Activated CD4-positive, alpha-beta memory T cell treated with anti-CD3 and anti-CD28 coated beads, Interleukin-2, amount 10 ng/mL, durations not matched to agents 7 days and 5 days (primary cell): ENCODE measurements around the gene GLT1D1. TPM values are rescaled to one million over a fixed set of nuclear protein-coding genes. Genes with fewer than 3 reads are reported as not detected.

ENCODE experiments used
- CTCF ChIA-PET: fragments of 350-600 bp; sonication (Branson Sonifier 250); formaldehyde crosslinking; loops from one replicate; lab custom pipeline; 2021; ENCODE audit warnings: antibody characterized with exemption, inconsistent platforms; lab: Charles Lee
- POLR2A ChIA-PET: fragments of 350-600 bp; sonication (Branson Sonifier 250); formaldehyde crosslinking; loops from one replicate; lab custom pipeline; 2021; ENCODE audit warnings: antibody characterized with exemption; lab: Charles Lee
- DNase-seq: peaks from one replicate; pipeline ENCODE4 v3.0.0-alpha.2; 2020
- H3K27ac Mint-ChIP-seq: one replicate; pipeline ENCODE4 v1.8.0; 2021; ENCODE audit warnings: mild to moderate bottlenecking, mixed read lengths
- H3K27me3 Mint-ChIP-seq: one replicate; pipeline ENCODE4 v1.8.0; 2021; ENCODE audit warnings: mixed read lengths
- H3K36me3 Mint-ChIP-seq: one replicate; pipeline ENCODE4 v1.8.0; 2021; ENCODE audit warnings: low read depth, mixed read lengths
- H3K4me1 Mint-ChIP-seq: one replicate; pipeline ENCODE4 v1.8.0; 2021; ENCODE audit warnings: mixed read lengths
- H3K4me3 Mint-ChIP-seq: one replicate; pipeline ENCODE4 v1.8.0; 2021; ENCODE audit warnings: mild to moderate bottlenecking, mixed read lengths
- H3K9me3 Mint-ChIP-seq: one replicate; pipeline ENCODE4 v1.8.0; 2021; ENCODE audit warnings: mixed read lengths
- total RNA-seq, 2 experiments: library from RNA; stranded (reverse); gene quantifications; one replicate each; pipeline ENCODE4 v1.2.3, GENCODE V29; 2021

The GLT1D1 gene
- total RNA-seq, 2 experiments from 2014 or later: not detected

GRCh38 chr12:128815779-128816642 lies 37.3 kb upstream of the GLT1D1 start:
- Mint-ChIP-seq H3K36me3 (peaks cover 53% of the 10 kb centered on the region), H3K4me1 (peaks cover 50% of the 10 kb centered on the region)
- POLR2A ChIA-PET: no interaction called here

DNA sequence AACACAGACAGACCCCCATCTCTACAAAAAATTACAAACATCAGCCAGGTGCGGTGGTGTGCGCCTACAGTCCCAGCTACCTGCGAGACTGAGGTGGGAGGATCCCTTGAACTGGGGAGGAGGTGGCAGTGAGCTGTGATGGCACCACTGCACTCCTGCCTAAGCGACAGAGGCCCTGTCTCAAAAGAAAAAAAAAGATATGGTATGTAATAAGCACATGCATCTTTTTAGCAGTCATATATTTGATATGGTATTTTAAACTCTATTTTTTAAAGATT lies 36.7 kb upstream of the GLT1D1 start:
- CTCF ChIA-PET: no interaction called here
- no peak for DNase-seq
- H3K36me3 Mint-ChIP-seq: peaks cover 59% of the 10 kb centered on the region
- H3K4me3 Mint-ChIP-seq: no peak overlapping the region
- POLR2A ChIA-PET: no interaction called here
- no peaks in the 10 kb centered on the region for H3K27me3 Mint-ChIP-seq
- H3K4me1 Mint-ChIP-seq: peaks cover 51% of the 10 kb centered on the region
- H3K9me3 Mint-ChIP-seq: no peaks in the 10 kb centered on the region
- H3K27ac Mint-ChIP-seq: no peak overlapping the region

More at GRCh38 chr12:128815779-128816642, 37.3 kb upstream of the GLT1D1 start:
- H3K27me3 Mint-ChIP-seq: no peaks in the 10 kb centered on the region
- no peaks in the 10 kb centered on the region for H3K9me3 Mint-ChIP-seq
- CTCF ChIA-PET: no interaction called here
- H3K27ac Mint-ChIP-seq: no peak overlapping the region
- no peak for DNase-seq
- no peak overlapping the region for H3K4me3 Mint-ChIP-seq

DNA sequence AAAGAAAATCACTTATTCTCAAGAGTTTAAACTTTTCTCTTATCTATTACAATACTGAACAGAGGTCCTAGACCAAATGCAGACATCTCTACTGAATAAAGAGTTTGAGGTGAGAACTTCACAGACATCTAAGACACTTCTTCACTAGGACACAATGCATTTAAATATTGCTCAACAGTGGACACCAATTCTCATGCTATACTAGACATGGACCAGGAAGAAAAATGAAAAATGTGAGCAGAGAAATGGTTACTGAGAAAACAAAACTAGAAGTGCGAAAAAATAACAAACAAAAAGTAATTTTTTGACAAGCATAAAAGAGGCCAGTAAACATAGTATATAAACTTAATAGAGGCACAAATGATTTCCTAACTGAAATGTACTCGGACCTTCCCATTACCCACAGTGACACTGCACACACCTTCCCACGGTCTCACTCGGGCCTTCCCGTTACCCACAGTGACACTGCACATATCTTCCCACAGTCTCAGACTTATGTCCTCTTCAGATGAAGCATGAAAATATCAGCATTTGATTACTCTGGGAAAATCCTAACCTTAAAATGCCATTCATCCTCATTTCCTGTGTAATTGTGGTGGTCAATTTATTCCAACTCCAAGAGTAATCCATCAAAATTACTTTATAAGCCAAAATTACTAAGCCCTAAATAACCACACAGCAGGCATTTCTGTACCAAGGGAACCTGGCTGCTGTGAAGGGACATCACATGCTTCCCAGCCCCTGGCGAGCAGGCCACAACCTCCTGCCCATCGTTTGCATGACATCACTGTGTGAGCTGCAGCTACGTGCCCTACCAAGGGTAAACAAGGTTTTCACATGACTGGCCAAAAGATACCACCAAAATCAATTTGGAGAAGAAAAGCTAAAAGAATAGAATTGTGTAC lies 35.9 kb upstream of the GLT1D1 start:
- no peak overlapping the region for H3K4me3 Mint-ChIP-seq
- ChIA-PET CTCF (no interaction called here), POLR2A (no interaction called here)
- no peaks in the 10 kb centered on the region for H3K27me3 Mint-ChIP-seq
- H3K27ac Mint-ChIP-seq: no peak overlapping the region
- no peaks in the 10 kb centered on the region for H3K9me3 Mint-ChIP-seq
- H3K4me1 Mint-ChIP-seq: peaks cover 53% of the 10 kb centered on the region
- DNase-seq: no peak
- H3K36me3 Mint-ChIP-seq: peaks cover 59% of the 10 kb centered on the region

DNA sequence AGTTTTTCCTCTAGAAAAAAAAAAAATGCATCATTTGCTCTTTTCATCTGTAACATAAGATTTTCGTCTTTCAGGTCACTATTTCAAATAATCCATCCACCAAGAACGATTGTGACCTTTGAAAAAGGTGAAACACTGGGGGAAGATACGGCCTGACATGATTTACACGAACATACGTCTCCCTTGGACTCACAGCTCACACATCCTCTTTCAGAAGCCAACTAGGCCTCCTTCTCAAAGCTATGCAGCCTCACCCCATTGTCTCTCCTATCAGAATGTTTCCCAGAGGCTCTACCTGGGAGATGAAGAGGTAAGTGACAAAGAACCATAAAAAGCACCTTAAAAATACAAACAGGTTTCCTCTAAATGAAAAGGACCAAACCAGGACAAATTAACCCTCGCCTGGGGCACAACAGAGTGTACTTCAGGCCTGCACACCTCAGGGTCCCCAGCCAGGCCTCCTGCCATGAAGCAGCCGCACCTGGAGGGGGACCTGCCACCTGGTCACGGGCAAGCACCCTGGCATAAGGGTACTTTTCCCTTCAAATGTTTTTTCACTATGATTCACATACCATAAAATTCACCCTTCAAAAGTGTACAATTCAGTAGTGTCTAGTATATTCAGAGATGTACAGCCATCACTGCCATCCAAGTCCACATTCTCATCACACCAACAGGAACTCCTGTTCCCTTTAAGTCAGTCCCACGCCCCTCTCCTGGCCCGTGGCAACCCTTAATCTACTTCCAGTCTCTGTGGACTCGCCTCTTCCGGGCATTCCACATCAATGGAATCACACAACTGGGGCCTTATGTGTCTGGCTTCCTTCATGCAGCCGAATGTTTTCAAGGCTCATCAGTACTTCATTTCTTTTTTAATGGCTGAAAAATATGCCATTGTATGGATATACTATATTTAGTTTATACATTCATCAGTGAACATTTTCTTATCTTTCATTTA lies 34.9 kb upstream of the GLT1D1 start:
- Mint-ChIP-seq H3K4me3 (no peak overlapping the region), H3K9me3 (no peaks in the 10 kb centered on the region), H3K27me3 (no peaks in the 10 kb centered on the region), H3K36me3 (peaks cover 51% of the 10 kb centered on the region), H3K4me1 (peaks cover 51% of the 10 kb centered on the region), H3K27ac (no peak overlapping the region)
- no peak for DNase-seq
- CTCF ChIA-PET: no interaction called here
- POLR2A ChIA-PET: no interaction called here

DNA sequence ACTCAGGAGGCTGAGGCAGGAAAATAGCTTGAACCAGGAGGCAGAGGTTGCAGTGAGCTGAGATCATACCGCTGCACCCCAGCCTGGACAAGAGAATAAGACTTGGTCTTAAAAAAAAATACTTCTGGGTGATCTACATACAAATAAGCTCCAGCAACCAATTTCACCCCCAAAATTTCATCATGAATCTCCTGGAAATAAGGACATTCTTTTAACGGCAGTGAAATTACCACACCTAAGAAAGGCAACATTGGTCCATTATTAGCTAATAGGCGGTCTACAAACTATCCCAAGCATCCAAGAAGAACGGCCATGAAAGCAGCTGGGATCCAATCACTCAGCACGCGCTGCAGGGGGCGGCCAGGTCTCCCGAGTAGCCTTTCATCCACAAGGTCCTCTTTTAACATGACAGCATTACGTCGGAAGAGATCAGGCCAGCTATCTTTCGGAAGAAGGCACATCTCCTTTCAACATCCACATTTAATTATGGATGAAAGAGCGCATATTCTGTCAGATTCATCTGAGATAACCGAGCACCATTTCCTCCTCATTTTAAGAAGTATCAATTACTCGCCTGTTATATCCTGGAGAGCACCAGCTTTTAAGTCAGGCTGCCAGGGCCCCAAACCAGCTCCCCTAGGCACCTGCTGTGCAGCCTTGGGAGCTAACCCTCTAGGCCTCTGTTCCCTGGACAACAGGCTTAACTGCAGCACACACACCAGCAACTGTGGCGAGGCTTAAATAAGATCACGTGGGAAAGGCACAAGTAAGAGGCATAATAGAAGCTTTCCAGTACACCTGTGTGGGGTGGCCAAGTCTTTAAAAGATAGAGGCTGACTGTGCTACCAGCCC lies 33.8 kb upstream of the GLT1D1 start:
- peaks cover 49% of the 10 kb centered on the region for H3K4me1 Mint-ChIP-seq

DNA sequence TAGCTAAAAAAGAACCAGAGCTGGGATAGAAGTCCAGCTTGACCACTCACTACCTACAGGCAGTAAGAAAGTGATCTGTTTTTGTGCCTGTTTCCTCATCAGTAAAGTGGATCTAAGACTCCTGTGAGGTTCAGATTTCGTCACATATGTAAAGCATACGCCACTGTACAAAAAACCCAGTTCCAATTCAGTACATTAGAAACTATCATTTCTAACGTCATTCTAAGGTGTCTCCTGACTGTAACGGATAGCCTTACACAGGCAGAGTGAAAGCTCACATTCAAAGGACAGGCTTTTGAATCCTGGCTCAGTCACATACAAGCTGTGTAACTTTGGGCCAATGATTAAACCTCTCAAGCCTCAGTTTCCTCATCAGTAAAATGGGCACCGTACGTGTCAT lies 33.0 kb upstream of the GLT1D1 start:
- Mint-ChIP-seq H3K36me3 (peaks cover 33% of the 10 kb centered on the region), H3K27ac (no peak overlapping the region), H3K4me1 (peaks cover 54% of the 10 kb centered on the region), H3K27me3 (no peaks in the 10 kb centered on the region), H3K9me3 (no peaks in the 10 kb centered on the region), H3K4me3 (no peak overlapping the region)
- no peak for DNase-seq
- ChIA-PET POLR2A (interaction anchor here (1.7 kb wide), 1 partner anchor 9 kb away, joined by 7 read pairs; no protein-coding TSS in a partner anchor), CTCF (no interaction called here)

More for the DNA sequence above, 33.8 kb upstream of the GLT1D1 start:
- no peak overlapping the region for H3K27ac Mint-ChIP-seq
- ChIA-PET CTCF (no interaction called here), POLR2A (interaction anchor here (1.7 kb wide), 1 partner anchor 9 kb away, joined by 7 read pairs; no protein-coding TSS in a partner anchor)
- no peaks in the 10 kb centered on the region for H3K9me3 Mint-ChIP-seq
- no peak overlapping the region for H3K4me3 Mint-ChIP-seq
- H3K36me3 Mint-ChIP-seq: peaks cover 40% of the 10 kb centered on the region
- DNase-seq: no peak
- no peaks in the 10 kb centered on the region for H3K27me3 Mint-ChIP-seq

GRCh38 chr12:128820723-128821432 lies 32.4 kb upstream of the GLT1D1 start:
- peaks cover 52% of the 10 kb centered on the region for H3K4me1 Mint-ChIP-seq
- POLR2A ChIA-PET: interaction anchor here (1.7 to 2.1 kb wide), 2 partner anchors 10 kb away, joined by 7 to 12 read pairs; no protein-coding TSS in a partner anchor
- CTCF ChIA-PET: no interaction called here
- H3K36me3 Mint-ChIP-seq: peaks cover 27% of the 10 kb centered on the region
- DNase-seq: no peak
- peak overlapping the region; percentile 21 for H3K27ac Mint-ChIP-seq
- no peaks in the 10 kb centered on the region for H3K27me3 Mint-ChIP-seq
- H3K9me3 Mint-ChIP-seq: no peaks in the 10 kb centered on the region
- peak overlapping the region; percentile 10 for H3K4me3 Mint-ChIP-seq

DNA sequence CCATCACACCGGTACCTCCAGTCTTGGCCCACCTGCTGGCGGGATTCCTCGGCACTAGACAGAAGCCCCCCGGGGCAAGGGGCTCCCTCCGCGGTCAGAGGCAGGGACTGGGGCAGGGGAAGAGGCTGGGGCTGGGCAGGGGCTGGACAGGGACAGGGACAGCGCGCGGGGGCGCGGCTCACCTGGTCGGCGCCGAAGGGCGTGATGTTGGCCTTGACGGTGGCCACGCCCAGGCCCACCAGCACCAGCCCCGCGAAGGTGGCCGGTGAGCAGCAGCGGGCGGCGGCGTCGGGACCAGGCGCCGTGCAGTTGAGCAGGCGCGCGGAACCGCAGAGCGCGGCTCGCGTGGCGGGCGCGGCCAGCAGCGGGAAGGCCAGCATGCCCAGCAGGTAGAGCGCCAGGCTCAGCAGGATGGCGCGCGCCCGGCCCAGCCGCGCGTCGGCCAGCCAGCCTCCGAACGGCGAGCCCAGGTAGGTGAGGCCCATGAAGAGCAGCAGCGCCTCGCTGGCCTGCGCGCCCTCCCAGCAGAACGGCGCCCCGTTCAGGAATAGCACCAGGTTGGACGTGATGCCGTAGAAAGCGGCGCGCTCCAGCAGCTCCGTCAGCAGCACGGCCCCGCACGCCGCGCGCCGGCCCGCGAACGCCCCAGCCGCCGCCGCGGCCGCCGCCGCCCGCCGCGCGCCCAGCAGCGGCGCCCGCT lies 29.9 kb upstream of the GLT1D1 start:
- DNase-seq: peak; percentile 38
- H3K9me3 Mint-ChIP-seq: peaks cover 4% of the 10 kb centered on the region
- H3K4me3 Mint-ChIP-seq: peak overlapping the region; percentile 81
- H3K4me1 Mint-ChIP-seq: peaks cover 36% of the 10 kb centered on the region
- POLR2A ChIA-PET: interaction anchor here (1.0 to 1.8 kb wide), 4 partner anchors 11 to 40 kb away, joined by 5 to 23 read pairs (median 6); no protein-coding TSS in a partner anchor
- H3K36me3 Mint-ChIP-seq: peaks cover 20% of the 10 kb centered on the region
- CTCF ChIA-PET: interaction anchor here (1.0 kb wide), 1 partner anchor 13 kb away, joined by 3 read pairs; no protein-coding TSS in a partner anchor
- peak overlapping the region; percentile 67 for H3K27ac Mint-ChIP-seq
- no peaks in the 10 kb centered on the region for H3K27me3 Mint-ChIP-seq

DNA sequence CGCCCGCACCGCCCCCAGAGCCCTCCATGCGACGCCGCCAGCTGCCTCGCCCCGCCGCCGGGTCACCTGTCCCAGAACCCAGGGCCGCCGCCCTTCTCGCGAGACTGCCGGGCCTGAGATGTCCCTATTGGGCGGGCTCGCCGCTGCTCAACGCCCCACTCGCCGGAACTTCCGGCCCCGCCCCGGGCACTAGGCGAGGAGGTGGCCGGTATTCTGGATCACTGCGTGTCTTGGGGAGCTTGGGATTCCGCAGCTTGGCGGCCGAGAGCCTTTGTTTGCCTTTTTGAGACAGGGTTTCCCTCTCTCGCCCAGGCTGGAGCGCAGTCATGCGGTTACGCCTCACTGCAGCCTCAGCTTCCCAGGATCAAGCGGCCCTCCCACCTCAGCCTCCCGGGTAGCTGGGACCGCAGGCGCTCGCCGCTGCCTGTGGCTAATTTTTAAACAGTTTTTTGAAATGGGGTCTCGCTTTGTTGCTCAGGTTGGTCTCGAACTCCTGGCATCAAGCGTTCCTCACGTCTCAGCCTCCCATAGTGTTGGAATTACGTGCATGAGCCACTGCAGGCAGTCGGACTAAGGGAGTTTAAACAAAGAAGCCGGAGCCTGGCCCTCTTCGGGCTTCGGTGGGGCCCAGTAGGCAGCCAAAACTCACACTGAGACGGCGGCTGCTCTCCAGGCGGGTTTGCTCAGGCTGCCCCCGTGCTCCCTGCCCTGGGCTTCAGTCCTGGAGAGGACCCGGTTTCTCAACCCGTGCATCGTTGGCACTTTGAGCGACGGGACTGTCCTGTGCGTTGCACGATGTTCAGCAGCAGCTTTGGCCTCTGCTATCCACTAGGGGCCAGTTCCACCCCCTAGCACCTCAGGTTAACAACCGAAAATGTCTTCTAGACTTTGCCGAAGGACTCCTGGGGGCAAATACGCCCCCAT lies 29.1 kb upstream of the GLT1D1 start, which contains the start of gene SLC15A4:
SLC15A4 (minus strand) TSS at position 43 of the 924 bp plus-strand sequence; CDS start at position 28, 15 bp downstream.
- Mint-ChIP-seq H3K4me1 (peaks cover 34% of the 10 kb centered on the region), H3K9me3 (peaks cover 4% of the 10 kb centered on the region), H3K27ac (peak within 1 kb of the TSS; percentile 73), H3K4me3 (peak within 1 kb of the TSS; percentile 81), H3K36me3 (peaks cover 20% of the 10 kb centered on the region), H3K27me3 (peaks cover 3% of the 10 kb centered on the region)
- DNase-seq: peak; percentile 96
- ChIA-PET POLR2A (interaction anchor here (1.0 to 1.8 kb wide), 5 partner anchors 10 to 41 kb away, joined by 3 to 23 read pairs (median 5); no protein-coding TSS in a partner anchor), CTCF (interaction anchor here (1.0 kb wide), 1 partner anchor 14 kb away, joined by 3 read pairs; no protein-coding TSS in a partner anchor)

GRCh38 chr12:128825835-128826234 lies 27.4 kb upstream of the GLT1D1 start:
- CTCF ChIA-PET: no interaction called here
- POLR2A ChIA-PET: no interaction called here
- H3K9me3 Mint-ChIP-seq: peaks cover 4% of the 10 kb centered on the region

More at GRCh38 chr12:128825835-128826234, 27.4 kb upstream of the GLT1D1 start:
- H3K4me3 Mint-ChIP-seq: no peak overlapping the region
- no peak overlapping the region for H3K27ac Mint-ChIP-seq
- H3K4me1 Mint-ChIP-seq: peaks cover 39% of the 10 kb centered on the region
- H3K36me3 Mint-ChIP-seq: peaks cover 12% of the 10 kb centered on the region
- H3K27me3 Mint-ChIP-seq: peaks cover 3% of the 10 kb centered on the region
- no peak for DNase-seq
